ENCODE data around the gene TMEM225.

DNA sequence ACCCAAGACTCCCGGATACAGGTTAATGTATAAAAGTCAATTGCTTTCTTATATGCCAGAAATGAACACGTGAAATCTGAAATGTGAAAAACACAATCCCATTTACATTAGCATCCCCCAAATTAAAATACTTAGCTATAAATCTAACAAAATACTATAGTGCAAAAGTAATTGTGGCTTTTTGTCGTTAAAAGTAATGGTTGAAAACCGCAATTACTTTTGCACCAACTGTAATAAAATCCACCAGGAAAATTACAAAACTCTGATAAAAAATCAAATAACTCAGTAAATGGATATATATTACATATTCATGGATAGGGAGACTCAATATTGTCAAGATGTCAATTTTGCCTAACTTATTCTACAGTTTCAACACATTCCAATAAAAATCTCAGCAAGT lies 4.6 kb downstream of the TMEM225 start:
- no peak for TF ChIP-seq GATA3 (IDR thresholded peaks at IDR 0.05; ENCODE audit: low read depth, low read length)
- TF ChIP-seq GATA2 (IDR thresholded peaks at IDR 0.05; ENCODE audit: low read depth, low read length), result no peak
